ENCODE measurements around the gene EPHB2. TPM values are rescaled to one million over a fixed set of nuclear protein-coding genes. Genes with fewer than 3 reads are reported as not detected.
"Not testable (repeated sequence)": the region's sequence is repeated elsewhere in the genome, so short reads cannot be mapped to it uniquely, and the experiment has no call there.

Gene EPHB2
- total and polyA plus RNA-seq, 3 donors from 2014 or later, result 7.7 to 9.4 (median 8.2) TPM

DNA sequence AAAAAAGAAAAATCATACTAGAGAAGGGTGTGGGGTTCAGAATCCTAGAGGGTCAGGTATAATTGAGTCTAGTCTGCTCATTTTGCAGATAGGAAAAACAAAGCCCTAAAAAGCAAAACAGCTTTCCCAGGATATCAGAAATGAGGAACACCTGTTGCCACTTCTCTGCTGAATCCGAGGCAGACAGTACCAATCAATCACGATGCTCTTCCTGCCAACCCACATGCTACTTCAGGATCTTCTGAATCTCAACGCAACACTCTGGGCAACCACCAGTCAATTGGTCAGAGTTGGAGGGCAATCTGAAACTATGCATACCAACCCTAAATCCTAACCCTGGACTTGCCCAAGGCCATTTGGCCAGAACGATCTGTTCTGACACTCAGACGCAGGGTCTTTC lies 128.3 kb downstream of the EPHB2 start:
- H3K27me3 ChIP-seq, result no peaks in the 10 kb centered on the region
- H3K4me3 ChIP-seq, result no peak overlapping the region
- H3K27ac ChIP-seq, result no peak overlapping the region
- no peaks in the 10 kb centered on the region for H3K4me1 ChIP-seq
- intact Hi-C loops (cut with DNase I; ENCODE audit: low total_unique reads), result no loop called here
- no peak for DNase-seq
- no peak for TF ChIP-seq POLR2A (IDR thresholded peaks at IDR 0.05)
- TF ChIP-seq, protein P1, sequence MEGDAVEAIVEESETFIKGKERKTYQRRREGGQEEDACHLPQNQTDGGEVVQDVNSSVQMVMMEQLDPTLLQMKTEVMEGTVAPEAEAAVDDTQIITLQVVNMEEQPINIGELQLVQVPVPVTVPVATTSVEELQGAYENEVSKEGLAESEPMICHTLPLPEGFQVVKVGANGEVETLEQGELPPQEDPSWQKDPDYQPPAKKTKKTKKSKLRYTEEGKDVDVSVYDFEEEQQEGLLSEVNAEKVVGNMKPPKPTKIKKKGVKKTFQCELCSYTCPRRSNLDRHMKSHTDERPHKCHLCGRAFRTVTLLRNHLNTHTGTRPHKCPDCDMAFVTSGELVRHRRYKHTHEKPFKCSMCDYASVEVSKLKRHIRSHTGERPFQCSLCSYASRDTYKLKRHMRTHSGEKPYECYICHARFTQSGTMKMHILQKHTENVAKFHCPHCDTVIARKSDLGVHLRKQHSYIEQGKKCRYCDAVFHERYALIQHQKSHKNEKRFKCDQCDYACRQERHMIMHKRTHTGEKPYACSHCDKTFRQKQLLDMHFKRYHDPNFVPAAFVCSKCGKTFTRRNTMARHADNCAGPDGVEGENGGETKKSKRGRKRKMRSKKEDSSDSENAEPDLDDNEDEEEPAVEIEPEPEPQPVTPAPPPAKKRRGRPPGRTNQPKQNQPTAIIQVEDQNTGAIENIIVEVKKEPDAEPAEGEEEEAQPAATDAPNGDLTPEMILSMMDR (IDR thresholded peaks at IDR 0.05), result no peak
- WGBS, 2 donors, result 47 to 58% methylated on average over 5 of the region's 5 CpGs
- no peaks in the 10 kb centered on the region for H3K36me3 ChIP-seq (ENCODE audit: low read depth, missing control alignments)
- no peaks in the 10 kb centered on the region for H3K9me3 ChIP-seq

DNA sequence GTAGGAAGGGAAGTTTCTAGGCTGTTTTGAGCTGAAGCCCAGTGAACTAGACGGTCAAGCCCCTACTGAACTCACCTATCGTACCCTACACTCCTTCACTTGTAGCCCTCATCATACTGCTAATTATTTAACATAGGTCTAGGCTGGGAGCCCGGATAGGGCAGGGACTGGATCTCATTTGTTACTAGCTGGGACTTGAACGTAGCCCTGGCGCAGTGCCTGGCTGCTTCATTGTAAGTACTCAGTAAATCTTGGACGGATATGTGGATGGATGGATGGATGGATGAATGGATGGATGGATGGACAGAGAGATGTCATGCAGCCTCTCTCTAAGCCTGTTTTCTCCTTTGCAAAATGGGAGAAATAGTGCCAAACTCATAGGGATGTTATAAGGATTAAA lies 129.2 kb downstream of the EPHB2 start:
- Histone ChIP-seq H3K4me1 (no peaks in the 10 kb centered on the region), H3K36me3 (ENCODE audit: low read depth, missing control alignments) (no peaks in the 10 kb centered on the region), H3K27ac (no peak overlapping the region), H3K27me3 (no peaks in the 10 kb centered on the region), H3K9me3 (no peaks in the 10 kb centered on the region), H3K4me3 (no peak overlapping the region)
- intact Hi-C loops (cut with DNase I; ENCODE audit: low total_unique reads), result no loop called here
- WGBS, 2 donors, result 86 to 90% methylated on average over 6 of the region's 6 CpGs
- TF ChIP-seq, protein P1 (IDR thresholded peaks at IDR 0.05), result no peak
- TF ChIP-seq POLR2A (IDR thresholded peaks at IDR 0.05), result no peak
- no peak for DNase-seq

DNA sequence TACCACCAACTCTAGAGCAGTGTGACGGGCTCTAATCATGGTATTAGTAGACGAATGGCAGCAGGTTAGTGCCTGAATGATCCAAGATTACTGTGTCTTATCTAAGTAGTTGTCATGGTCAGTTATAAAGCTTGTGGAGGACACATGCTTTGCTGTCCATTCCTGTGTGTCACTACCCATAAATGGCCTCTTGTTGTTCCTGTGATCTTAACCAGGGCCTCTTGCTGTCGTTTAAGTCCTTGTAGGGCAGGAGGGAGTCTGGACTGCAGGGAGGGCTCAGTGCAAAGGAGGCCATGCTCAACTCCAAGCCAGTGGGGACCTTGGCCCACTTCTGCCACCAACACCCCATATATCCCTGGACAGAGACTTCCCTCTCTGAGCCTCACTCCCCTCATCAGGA lies 130.5 kb downstream of the EPHB2 start:
- intact Hi-C loops (cut with DNase I; ENCODE audit: low total_unique reads), result no loop called here
- DNase-seq, result no peak
- H3K27ac ChIP-seq, result no peak overlapping the region
- H3K36me3 ChIP-seq (ENCODE audit: low read depth, missing control alignments), result no peaks in the 10 kb centered on the region
- H3K4me1 ChIP-seq, result no peaks in the 10 kb centered on the region
- H3K4me3 ChIP-seq, result no peak overlapping the region
- H3K27me3 ChIP-seq, result no peaks in the 10 kb centered on the region
- H3K9me3 ChIP-seq, result no peaks in the 10 kb centered on the region
- WGBS, 2 donors, result 78 to 81% methylated on average over 3 of the region's 3 CpGs
- TF ChIP-seq POLR2A (IDR thresholded peaks at IDR 0.05), result no peak
- TF ChIP-seq, protein P1 (IDR thresholded peaks at IDR 0.05), result no peak

DNA sequence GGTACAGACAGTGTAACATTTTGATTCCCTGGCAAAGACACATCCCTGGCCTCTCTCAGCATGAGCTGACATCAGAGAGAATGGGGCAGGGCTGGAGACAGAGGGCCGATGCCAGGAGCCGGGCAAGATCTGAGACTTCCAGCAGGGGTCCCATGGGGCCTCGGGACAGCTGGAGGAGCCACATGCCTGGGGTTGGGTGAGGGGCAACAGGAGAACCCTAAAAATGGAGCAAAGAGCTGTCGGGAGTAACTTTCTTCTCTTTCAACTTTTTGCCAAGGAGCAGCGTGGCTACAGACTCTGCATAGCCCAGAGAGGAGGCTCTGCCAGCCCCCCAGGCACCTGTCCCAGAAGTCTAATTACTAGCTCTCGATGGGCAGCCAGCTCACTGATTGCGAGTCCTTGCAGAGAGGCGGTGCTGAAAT lies 131.2 kb downstream of the EPHB2 start:
- Histone ChIP-seq H3K9me3 (no peaks in the 10 kb centered on the region), H3K27ac (no peak overlapping the region), H3K36me3 (ENCODE audit: low read depth, missing control alignments) (no peaks in the 10 kb centered on the region), H3K4me3 (no peak overlapping the region), H3K4me1 (no peaks in the 10 kb centered on the region), H3K27me3 (no peaks in the 10 kb centered on the region)
- 36 to 65% methylated on average over 8 of the region's 8 CpGs for WGBS, 2 donors
- DNase-seq, result no peak
- TF ChIP-seq POLR2A (IDR thresholded peaks at IDR 0.05), result no peak
- TF ChIP-seq, protein P1 (IDR thresholded peaks at IDR 0.05), result no peak
- intact Hi-C loops (cut with DNase I; ENCODE audit: low total_unique reads), result no loop called here

DNA sequence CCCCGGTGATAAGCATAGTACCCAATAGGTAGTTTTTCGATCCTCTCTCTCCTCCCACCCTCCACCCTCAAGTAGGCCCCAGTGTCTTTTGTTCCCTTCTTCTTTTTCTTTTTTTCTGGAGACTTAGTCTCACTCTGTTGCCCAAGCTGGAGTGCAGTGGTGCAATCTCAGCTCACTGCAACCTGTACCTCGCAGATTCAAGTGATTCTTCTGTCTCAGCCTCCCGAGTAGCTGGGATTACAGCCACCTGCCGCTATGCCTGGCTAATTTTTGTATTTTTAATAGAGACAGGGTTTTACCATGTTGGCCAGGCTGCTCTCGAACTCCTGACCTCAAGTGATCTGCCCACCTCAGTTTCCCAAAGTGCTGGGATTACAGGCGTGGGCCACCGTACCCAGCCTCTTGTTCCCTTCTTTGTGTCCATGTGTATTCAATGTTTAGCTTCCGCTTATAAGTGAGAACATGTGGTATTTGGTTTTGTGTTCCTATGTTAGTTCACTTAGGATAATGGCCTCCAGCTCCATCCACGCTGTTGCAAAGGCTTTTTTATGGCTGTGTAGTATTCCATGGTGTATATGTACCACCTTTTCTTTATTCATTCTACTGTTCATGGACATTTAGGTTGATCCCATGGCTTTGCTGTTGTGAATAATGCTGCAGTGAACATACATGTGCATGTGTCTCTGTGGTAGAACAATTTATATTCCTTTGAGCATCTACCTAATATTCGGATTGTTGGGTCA lies 133.0 kb downstream of the EPHB2 start:
- H3K27ac ChIP-seq; DNase-seq; intact Hi-C loops (cut with DNase I; ENCODE audit: low total_unique reads); H3K36me3 ChIP-seq (ENCODE audit: low read depth, missing control alignments); H3K9me3 ChIP-seq; H3K4me1 ChIP-seq; H3K4me3 ChIP-seq; H3K27me3 ChIP-seq: not testable (repeated sequence)
- 93 to 95% methylated on average over 11 of the region's 11 CpGs for WGBS, 2 donors

Data from testis (tissue), 3 donors.